ENCODE data around the gene PIMREG. TPM values are rescaled to one million over a fixed set of nuclear protein-coding genes. Genes with fewer than 3 reads are reported as not detected.

PIMREG gene
- total and polyA plus RNA-seq, 2 experiments from 2014 or later, result 11.3 to 70.6 TPM

- DNase-seq (ENCODE audit: low read depth in 1 of 2, low spot score in 1 of 2), result no peak
- no peaks in the 10 kb centered on the region for H3K27me3 ChIP-seq
- H3K4me1 ChIP-seq (ENCODE audit: low read depth), result peaks cover 4% of the 10 kb centered on the region
- H3K4me3 ChIP-seq, result no peak overlapping the region
- TF ChIP-seq, protein P1, sequence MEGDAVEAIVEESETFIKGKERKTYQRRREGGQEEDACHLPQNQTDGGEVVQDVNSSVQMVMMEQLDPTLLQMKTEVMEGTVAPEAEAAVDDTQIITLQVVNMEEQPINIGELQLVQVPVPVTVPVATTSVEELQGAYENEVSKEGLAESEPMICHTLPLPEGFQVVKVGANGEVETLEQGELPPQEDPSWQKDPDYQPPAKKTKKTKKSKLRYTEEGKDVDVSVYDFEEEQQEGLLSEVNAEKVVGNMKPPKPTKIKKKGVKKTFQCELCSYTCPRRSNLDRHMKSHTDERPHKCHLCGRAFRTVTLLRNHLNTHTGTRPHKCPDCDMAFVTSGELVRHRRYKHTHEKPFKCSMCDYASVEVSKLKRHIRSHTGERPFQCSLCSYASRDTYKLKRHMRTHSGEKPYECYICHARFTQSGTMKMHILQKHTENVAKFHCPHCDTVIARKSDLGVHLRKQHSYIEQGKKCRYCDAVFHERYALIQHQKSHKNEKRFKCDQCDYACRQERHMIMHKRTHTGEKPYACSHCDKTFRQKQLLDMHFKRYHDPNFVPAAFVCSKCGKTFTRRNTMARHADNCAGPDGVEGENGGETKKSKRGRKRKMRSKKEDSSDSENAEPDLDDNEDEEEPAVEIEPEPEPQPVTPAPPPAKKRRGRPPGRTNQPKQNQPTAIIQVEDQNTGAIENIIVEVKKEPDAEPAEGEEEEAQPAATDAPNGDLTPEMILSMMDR (IDR thresholded peaks at IDR 0.05; ENCODE audit: low read depth, low read length), result no peak
- H3K9me3 ChIP-seq (ENCODE audit: low read depth), result no peaks in the 10 kb centered on the region
- H3K36me3 ChIP-seq, result no peaks in the 10 kb centered on the region
- H3K27ac ChIP-seq, result no peak overlapping the region
Measured at GRCh38 chr17:6491071-6491700, 46.9 kb downstream of the PIMREG start.

GRCh38 chr17:6492892-6493674 lies 48.8 kb downstream of the PIMREG start:
- H3K9me3 ChIP-seq (ENCODE audit: low read depth), result no peaks in the 10 kb centered on the region
- no peak overlapping the region for H3K27ac ChIP-seq
- TF ChIP-seq, protein P1 (IDR thresholded peaks at IDR 0.05; ENCODE audit: low read depth, low read length), result no peak
- no peaks in the 10 kb centered on the region for H3K36me3 ChIP-seq
- no peak overlapping the region for H3K4me3 ChIP-seq
- H3K27me3 ChIP-seq, result no peaks in the 10 kb centered on the region
- no peak for DNase-seq (ENCODE audit: low read depth in 1 of 2, low spot score in 1 of 2)
- H3K4me1 ChIP-seq (ENCODE audit: low read depth), result peaks cover 20% of the 10 kb centered on the region

DNA sequence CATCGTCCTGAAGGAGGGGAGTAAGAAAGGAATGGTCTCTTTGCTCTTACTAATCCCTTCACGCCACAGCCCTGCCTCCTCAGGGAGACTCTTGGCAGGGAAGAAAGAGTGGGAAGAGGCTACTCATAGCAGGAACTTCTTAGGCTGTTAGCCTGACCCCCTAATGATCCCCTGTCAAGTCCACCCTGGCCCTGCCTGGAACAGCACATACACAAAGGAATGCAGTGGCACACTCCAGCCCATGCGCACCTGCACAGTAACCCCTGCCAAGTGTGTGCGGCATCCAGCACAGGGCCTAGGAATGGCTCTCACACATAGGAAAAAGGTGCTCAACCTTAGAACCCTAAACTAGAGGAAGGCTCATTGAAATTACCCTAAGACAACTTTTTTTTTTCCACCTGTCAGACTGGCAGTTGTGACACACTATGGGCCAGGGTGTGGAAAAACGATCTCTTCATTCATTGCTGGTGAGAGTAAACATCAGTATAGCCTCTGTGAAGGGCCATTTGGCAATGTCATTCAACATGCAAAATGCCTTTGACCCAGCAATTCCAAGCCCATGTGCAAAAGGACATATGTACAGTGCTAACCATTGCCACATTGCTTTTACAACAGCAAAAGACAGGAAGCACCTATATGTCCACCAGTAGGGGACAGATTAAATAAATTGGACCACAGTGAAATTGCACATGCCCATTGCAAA lies 50.1 kb downstream of the PIMREG start:
- TF ChIP-seq, protein P1 (IDR thresholded peaks at IDR 0.05; ENCODE audit: low read depth, low read length), result no peak
- no peaks in the 10 kb centered on the region for H3K9me3 ChIP-seq (ENCODE audit: low read depth)
- no peak overlapping the region for H3K27ac ChIP-seq
- peaks cover 20% of the 10 kb centered on the region for H3K4me1 ChIP-seq (ENCODE audit: low read depth)
- no peak for DNase-seq (ENCODE audit: low read depth in 1 of 2, low spot score in 1 of 2)
- no peaks in the 10 kb centered on the region for H3K36me3 ChIP-seq
- no peaks in the 10 kb centered on the region for H3K27me3 ChIP-seq
- no peak overlapping the region for H3K4me3 ChIP-seq

DNA sequence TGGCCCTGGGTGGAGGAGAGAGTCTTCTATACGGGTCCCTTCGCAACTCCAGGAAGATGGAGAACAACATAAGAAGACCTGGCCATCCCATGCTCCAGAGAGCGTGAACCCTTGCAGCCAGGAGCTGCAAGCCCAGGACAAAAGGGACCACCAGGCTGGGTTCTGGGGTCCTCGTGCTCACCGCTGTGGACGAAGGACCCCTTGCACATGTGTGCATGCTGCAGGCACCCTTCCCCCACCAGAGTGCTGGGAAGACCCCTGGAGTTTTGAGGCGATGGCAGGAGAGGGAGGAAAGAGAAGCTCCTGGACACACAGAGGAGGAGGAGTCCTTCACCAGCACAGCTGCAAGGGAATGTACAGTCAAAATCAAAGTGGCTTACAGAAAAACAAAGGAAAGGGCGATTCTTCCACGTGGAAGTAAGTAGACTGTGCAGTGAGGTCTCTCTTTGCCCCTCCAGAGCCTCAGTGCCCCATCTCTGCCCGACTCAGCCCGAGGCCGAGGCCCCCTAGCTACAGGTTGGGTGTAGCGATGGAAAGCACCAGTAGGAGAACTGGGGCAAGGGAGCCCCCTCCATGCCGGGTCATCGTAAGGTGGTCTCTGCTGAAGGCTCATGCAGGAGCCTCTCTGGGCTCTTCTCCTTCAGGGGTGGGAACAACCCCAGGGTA lies 51.3 kb downstream of the PIMREG start:
- H3K4me3 ChIP-seq, result no peak overlapping the region
- no peak for DNase-seq (ENCODE audit: low read depth in 1 of 2, low spot score in 1 of 2)

DNA sequence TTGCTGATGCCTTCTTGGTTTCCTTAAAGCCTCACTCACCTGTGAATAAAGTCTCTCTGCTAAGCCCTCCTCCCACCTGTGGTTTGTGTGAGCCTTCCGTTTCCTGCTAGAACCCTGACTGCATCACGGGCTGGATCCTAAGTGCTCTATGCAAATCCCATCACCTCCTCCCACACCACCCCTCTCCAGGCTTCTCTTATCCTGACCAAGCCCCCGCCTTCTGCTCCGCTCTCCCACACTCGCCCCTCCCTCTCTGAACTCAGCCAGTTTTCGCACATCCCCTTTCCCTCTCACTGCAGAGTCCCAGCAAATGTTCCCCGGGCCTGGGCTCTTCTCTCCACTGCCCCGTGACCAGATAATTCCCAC lies 51.8 kb downstream of the PIMREG start:
- TF ChIP-seq, protein P1 (IDR thresholded peaks at IDR 0.05; ENCODE audit: low read depth, low read length), result no peak
- no peaks in the 10 kb centered on the region for H3K36me3 ChIP-seq
- no peaks in the 10 kb centered on the region for H3K27me3 ChIP-seq
- H3K4me1 ChIP-seq (ENCODE audit: low read depth), result peaks cover 20% of the 10 kb centered on the region
- no peak overlapping the region for H3K27ac ChIP-seq
- no peak overlapping the region for H3K4me3 ChIP-seq
- peak; percentile 37 to 44 for DNase-seq (ENCODE audit: low read depth in 1 of 2, low spot score in 1 of 2)
- H3K9me3 ChIP-seq (ENCODE audit: low read depth), result no peaks in the 10 kb centered on the region

More for the DNA sequence above, 51.3 kb downstream of the PIMREG start:
- Histone ChIP-seq H3K36me3 (no peaks in the 10 kb centered on the region), H3K27me3 (no peaks in the 10 kb centered on the region), H3K4me1 (ENCODE audit: low read depth) (peaks cover 20% of the 10 kb centered on the region), H3K9me3 (ENCODE audit: low read depth) (no peaks in the 10 kb centered on the region), H3K27ac (no peak overlapping the region)
- TF ChIP-seq, protein P1 (IDR thresholded peaks at IDR 0.05; ENCODE audit: low read depth, low read length), result no peak

Data from cardiac muscle cell (in vitro differentiated cells and primary cell).